Measurements from ENCODE around the gene TMEM120B. TPM values are rescaled to one million over a fixed set of nuclear protein-coding genes. Genes with fewer than 3 reads are reported as not detected.

TMEM120B gene
- total RNA-seq, 1 experiment from 2014 or later: 15.5 TPM

- Histone ChIP-seq H3K4me3 (ENCODE audit: low read depth, low read length) (peak overlapping the region; percentile 82), H3K4me1 (peaks cover 40% of the 10 kb centered on the region), H3K36me3 (ENCODE audit: control insufficient read depth, insufficient read depth, low read length) (no peaks in the 10 kb centered on the region; the same call in 1 of the 2 replicates), H3K9me3 (no peaks in the 10 kb centered on the region), H3K27me3 (replicated peaks; ENCODE audit: control insufficient read depth, insufficient read depth, low read length) (no peaks in the 10 kb centered on the region)
- H3K27ac Mint-ChIP-seq (ENCODE audit: unreplicated experiment): peak overlapping the region; percentile 89
- H3K36me3 Mint-ChIP-seq (ENCODE audit: insufficient read depth, unreplicated experiment): peaks cover 58% of the 10 kb centered on the region
- ChIA-PET POLR2A (interaction anchor here (0.9 kb wide), 1 partner anchor 19 kb away, joined by 8 read pairs; no protein-coding TSS in a partner anchor), CTCF (interaction anchor here (0.6 to 6.6 kb wide), 5 partner anchors 11 to 396 kb away, joined by 3 to 145 read pairs (median 46); partner anchors contain the start of gene SETD1B)
- BruUV-seq (replicated peaks): TSS peak; percentile 17
- peaks cover 18% of the 10 kb centered on the region for H3K4me1 Mint-ChIP-seq (ENCODE audit: low read depth, unreplicated experiment)
- peak overlapping the region; percentile 74 for H3K4me3 Mint-ChIP-seq (ENCODE audit: unreplicated experiment)
- TF ChIP-seq CTCF (IDR thresholded peaks at IDR 0.05; ENCODE audit: insufficient read depth in 1 of 2, low read depth in 1 of 2, low read length in 1 of 2, severe bottlenecking in 1 of 2, unreplicated experiment in 1 of 2): peak in 1 of 2 experiments; percentile 39
- no peaks in the 10 kb centered on the region for H3K9me3 Mint-ChIP-seq (ENCODE audit: unreplicated experiment)
- DNase-seq: peak; percentile 79 to 87
- intact Hi-C loops (cut with micrococcal nuclease; ENCODE audit: unreplicated experiment): loop anchor here (5.0 kb wide), 1 partner anchor 210 kb away; the partner anchor contains the start of gene KDM2B
- H3K27me3 Mint-ChIP-seq (ENCODE audit: insufficient read depth, unreplicated experiment): no peaks in the 10 kb centered on the region
Observed at GRCh38 chr12:121791671-121792551, 79.4 kb downstream of the TMEM120B start.

DNA sequence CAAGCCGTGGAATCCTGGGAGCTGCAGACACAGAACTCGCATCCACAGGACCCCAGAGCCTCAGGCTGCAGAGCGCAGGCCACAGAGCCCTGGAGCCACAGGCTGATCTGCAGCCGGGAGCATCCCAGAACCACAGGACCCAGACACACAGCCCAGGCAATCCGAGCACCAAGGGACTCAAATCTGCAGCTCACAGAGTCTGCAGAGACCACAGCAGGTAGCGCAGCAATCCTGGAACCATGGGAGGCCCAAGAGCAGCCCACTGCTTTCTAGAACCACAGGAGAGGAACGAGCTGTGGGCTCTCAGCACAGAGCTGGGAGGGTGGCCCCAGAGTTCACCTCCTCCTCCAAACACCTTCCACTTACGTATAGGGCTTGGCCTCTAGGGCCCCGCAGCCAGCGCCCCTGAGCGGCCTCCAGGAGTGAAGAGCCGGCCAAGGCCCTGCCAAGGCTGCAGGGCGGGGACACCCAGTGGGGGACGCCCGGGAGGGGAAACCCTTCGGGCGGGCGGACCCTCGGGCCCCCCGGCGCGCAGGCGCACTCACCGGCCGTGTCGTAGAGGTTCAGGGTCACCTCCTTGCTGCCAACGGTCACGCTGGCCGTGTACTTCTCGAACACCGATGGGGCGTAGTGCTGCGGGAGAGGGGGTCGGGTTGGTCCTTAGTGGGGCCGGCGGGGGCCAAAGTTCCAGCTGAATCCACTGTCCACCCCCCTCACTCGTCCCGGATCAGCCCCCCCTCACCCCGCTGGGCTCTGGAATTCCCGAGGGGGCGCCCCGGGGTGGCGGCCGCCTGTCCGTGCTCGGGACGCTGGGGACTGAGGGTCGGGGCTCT, 80.3 kb downstream of the TMEM120B start:
- CTCF ChIA-PET: interaction anchor here (0.6 to 6.6 kb wide), 12 partner anchors 10 to 397 kb away, joined by 3 to 145 read pairs (median 14); partner anchors contain the start of genes PSMD9 and SETD1B
- H3K4me1 Mint-ChIP-seq (ENCODE audit: low read depth, unreplicated experiment): peaks cover 26% of the 10 kb centered on the region
- intact Hi-C loops (cut with micrococcal nuclease; ENCODE audit: unreplicated experiment): loop anchor here (5.0 kb wide), 1 partner anchor 211 kb away; the partner anchor contains the start of gene KDM2B
- DNase-seq: peak; percentile 69 to 77
- no peaks in the 10 kb centered on the region for H3K9me3 ChIP-seq
- H3K27ac Mint-ChIP-seq (ENCODE audit: unreplicated experiment): peak overlapping the region; percentile 89
- TSS peak; percentile 76 for BruUV-seq (replicated peaks)
- H3K27me3 Mint-ChIP-seq (ENCODE audit: insufficient read depth, unreplicated experiment): no peaks in the 10 kb centered on the region
- H3K36me3 ChIP-seq (ENCODE audit: control insufficient read depth, insufficient read depth, low read length): no peaks in the 10 kb centered on the region; the same call in 1 of the 2 replicates
- H3K36me3 Mint-ChIP-seq (ENCODE audit: insufficient read depth, unreplicated experiment): peaks cover 59% of the 10 kb centered on the region
- peaks cover 47% of the 10 kb centered on the region for H3K4me1 ChIP-seq
- H3K4me3 ChIP-seq (ENCODE audit: low read depth, low read length): peak overlapping the region; percentile 82
- H3K27me3 ChIP-seq (replicated peaks; ENCODE audit: control insufficient read depth, insufficient read depth, low read length): no peaks in the 10 kb centered on the region
- POLR2A ChIA-PET: interaction anchor here (1.9 kb wide), 1 partner anchor 10 kb away, joined by 17 read pairs; no protein-coding TSS in a partner anchor
- no peaks in the 10 kb centered on the region for H3K9me3 Mint-ChIP-seq (ENCODE audit: unreplicated experiment)
- no peak for TF ChIP-seq CTCF (IDR thresholded peaks at IDR 0.05; ENCODE audit: insufficient read depth in 1 of 2, low read depth in 1 of 2, low read length in 1 of 2, severe bottlenecking in 1 of 2, unreplicated experiment in 1 of 2)
- H3K4me3 Mint-ChIP-seq (ENCODE audit: unreplicated experiment): peak overlapping the region; percentile 74
